ENCODE measurements around the gene UNC79. TPM values are rescaled to one million over a fixed set of nuclear protein-coding genes. Genes with fewer than 3 reads are reported as not detected.

The UNC79 gene
- total RNA-seq, 1 donor from 2014 or later, result not detected

GRCh38 chr14:93747560-93747959, 316.8 kb downstream of the UNC79 start:
- Mint-ChIP-seq H3K9me3 (no peaks in the 10 kb centered on the region), H3K27me3 (ENCODE audit: low read depth) (no peaks in the 10 kb centered on the region), H3K27ac (no peak overlapping the region), H3K36me3 (ENCODE audit: low read depth) (no peaks in the 10 kb centered on the region), H3K4me1 (ENCODE audit: low read depth) (no peaks in the 10 kb centered on the region), H3K4me3 (ENCODE audit: low read depth) (no peak overlapping the region)
- intact Hi-C loops (cut with micrococcal nuclease), result no loop called here
- DNase-seq (ENCODE audit: low spot score), result no peak

- no peaks in the 10 kb centered on the region for H3K36me3 Mint-ChIP-seq (ENCODE audit: low read depth)
- no peak overlapping the region for H3K4me3 Mint-ChIP-seq (ENCODE audit: low read depth)
- no peak overlapping the region for H3K27ac Mint-ChIP-seq
- H3K9me3 Mint-ChIP-seq, result no peaks in the 10 kb centered on the region
- H3K4me1 Mint-ChIP-seq (ENCODE audit: low read depth), result no peaks in the 10 kb centered on the region
- intact Hi-C loops (cut with micrococcal nuclease), result no loop called here
- no peaks in the 10 kb centered on the region for H3K27me3 Mint-ChIP-seq (ENCODE audit: low read depth)
- DNase-seq (ENCODE audit: low spot score), result no peak
These were observed 317.7 kb downstream of the UNC79 start for GRCh38 chr14:93748208-93749075.

- H3K4me3 Mint-ChIP-seq (ENCODE audit: low read depth), result no peak overlapping the region
- no peaks in the 10 kb centered on the region for H3K9me3 Mint-ChIP-seq
- no peak for DNase-seq (ENCODE audit: low spot score)
- no peak overlapping the region for H3K27ac Mint-ChIP-seq
- intact Hi-C loops (cut with micrococcal nuclease), result no loop called here
- H3K27me3 Mint-ChIP-seq (ENCODE audit: low read depth), result no peaks in the 10 kb centered on the region
- no peaks in the 10 kb centered on the region for H3K4me1 Mint-ChIP-seq (ENCODE audit: low read depth)
- no peaks in the 10 kb centered on the region for H3K36me3 Mint-ChIP-seq (ENCODE audit: low read depth)
These were observed 318.3 kb downstream of the UNC79 start for GRCh38 chr14:93749076-93749420.

GRCh38 chr14:93751946-93752655, 321.4 kb downstream of the UNC79 start:
- H3K9me3 Mint-ChIP-seq, result no peaks in the 10 kb centered on the region
- intact Hi-C loops (cut with micrococcal nuclease), result no loop called here
- H3K4me3 Mint-ChIP-seq (ENCODE audit: low read depth), result no peak overlapping the region
- no peaks in the 10 kb centered on the region for H3K36me3 Mint-ChIP-seq (ENCODE audit: low read depth)
- DNase-seq (ENCODE audit: low spot score), result no peak
- H3K27ac Mint-ChIP-seq, result no peak overlapping the region
- H3K4me1 Mint-ChIP-seq (ENCODE audit: low read depth), result no peaks in the 10 kb centered on the region
- H3K27me3 Mint-ChIP-seq (ENCODE audit: low read depth), result no peaks in the 10 kb centered on the region

GRCh38 chr14:93752980-93753561, 322.3 kb downstream of the UNC79 start:
- peaks cover 2% of the 10 kb centered on the region for H3K27me3 Mint-ChIP-seq (ENCODE audit: low read depth)
- H3K4me3 Mint-ChIP-seq (ENCODE audit: low read depth), result no peak overlapping the region
- no peaks in the 10 kb centered on the region for H3K4me1 Mint-ChIP-seq (ENCODE audit: low read depth)
- H3K9me3 Mint-ChIP-seq, result no peaks in the 10 kb centered on the region
- H3K36me3 Mint-ChIP-seq (ENCODE audit: low read depth), result no peaks in the 10 kb centered on the region
- DNase-seq (ENCODE audit: low spot score), result no peak
- intact Hi-C loops (cut with micrococcal nuclease), result no loop called here
- H3K27ac Mint-ChIP-seq, result no peak overlapping the region

GRCh38 chr14:93753647-93754046, 322.9 kb downstream of the UNC79 start:
- peaks cover 2% of the 10 kb centered on the region for H3K27me3 Mint-ChIP-seq (ENCODE audit: low read depth)
- intact Hi-C loops (cut with micrococcal nuclease), result no loop called here
- H3K9me3 Mint-ChIP-seq, result no peaks in the 10 kb centered on the region
- no peaks in the 10 kb centered on the region for H3K36me3 Mint-ChIP-seq (ENCODE audit: low read depth)
- H3K27ac Mint-ChIP-seq, result no peak overlapping the region
- DNase-seq (ENCODE audit: low spot score), result no peak
- no peaks in the 10 kb centered on the region for H3K4me1 Mint-ChIP-seq (ENCODE audit: low read depth)
- no peak overlapping the region for H3K4me3 Mint-ChIP-seq (ENCODE audit: low read depth)

GRCh38 chr14:93757206-93757605, 326.5 kb downstream of the UNC79 start:
- DNase-seq (ENCODE audit: low spot score), result no peak
- Mint-ChIP-seq H3K4me1 (ENCODE audit: low read depth) (no peaks in the 10 kb centered on the region), H3K4me3 (ENCODE audit: low read depth) (no peak overlapping the region), H3K27me3 (ENCODE audit: low read depth) (peaks cover 12% of the 10 kb centered on the region), H3K36me3 (ENCODE audit: low read depth) (no peaks in the 10 kb centered on the region), H3K27ac (no peak overlapping the region), H3K9me3 (no peaks in the 10 kb centered on the region)
- intact Hi-C loops (cut with micrococcal nuclease), result no loop called here

Other genes with a start within 250 kb of the UNC79 start
- gene MOAP1, start 246.0 kb upstream of the UNC79 start, total RNA-seq, result 17.8 and 18.7 TPM in 2 replicates
- 12.2 and 13.4 TPM in 2 replicates for gene LYSET, start 245.6 kb upstream of the UNC79 start, total RNA-seq
- gene GON7, start 223.9 kb upstream of the UNC79 start, total RNA-seq, result 13.4 and 15.2 TPM in 2 replicates
- gene UBR7, start 223.7 kb upstream of the UNC79 start, total RNA-seq, result 30.9 and 32.9 TPM in 2 replicates
- 16.5 and 17.9 TPM in 2 replicates for gene BTBD7, start 97.9 kb upstream of the UNC79 start, total RNA-seq
- not detected in 2 replicates for gene COX8C, start 83.8 kb upstream of the UNC79 start, total RNA-seq

Data from activated T-helper 2 cell treated with anti-CD3 and anti-CD28 coated beads, Interferon-gamma antibody, Interleukin-2, Interleukin-4, amounts not matched to agents 10 μg/mL and 5 μg/mL and 100 μg/mL, durations not matched to agents 14 hours and 24 hours and 36 hours (primary cell).